Muscle layer of duodenum (tissue), 2 donors: Measurements from ENCODE around the gene CRBN.

ENCODE experiments used
- H3K27ac ChIP-seq: one replicate; pipeline ENCODE4 v1.7.0; 2013; ENCODE audit warnings: mild to moderate bottlenecking, low read length
- H3K27me3 ChIP-seq: one replicate; pipeline ENCODE4 v1.7.0; 2013; ENCODE audit warnings: low read depth, mild to moderate bottlenecking, control low read depth, low read length
- H3K36me3 ChIP-seq, 2 donors: one replicate each; pipeline ENCODE4 v1.7.0; 2013; ENCODE audit warnings: low read length in 2 of 2, control low read depth in 1 of 2, mild to moderate bottlenecking in 1 of 2; ENCODE audit not compliant: insufficient read depth in 2 of 2, control insufficient read depth in 1 of 2
- H3K4me1 ChIP-seq, 2 donors: one replicate each; pipeline ENCODE4 v1.7.0; 2013; ENCODE audit warnings: low read length in 2 of 2, mild to moderate bottlenecking in 2 of 2, control low read depth in 1 of 2, moderate library complexity in 1 of 2; ENCODE audit not compliant: insufficient read depth in 2 of 2, control insufficient read depth in 1 of 2
- H3K4me3 ChIP-seq, 2 donors: one replicate each; pipeline ENCODE4 v1.7.0; 2013; ENCODE audit warnings: low read length in 2 of 2, low read depth in 1 of 2, mild to moderate bottlenecking in 1 of 2
- H3K9me3 ChIP-seq, 2 donors: one replicate each; pipeline ENCODE4 v1.7.0; 2013; ENCODE audit warnings: low read length in 2 of 2, control low read depth in 1 of 2, mild to moderate bottlenecking in 1 of 2; ENCODE audit not compliant: control insufficient read depth in 1 of 2
- donor health status: healthy.

Gene CRBN

DNA sequence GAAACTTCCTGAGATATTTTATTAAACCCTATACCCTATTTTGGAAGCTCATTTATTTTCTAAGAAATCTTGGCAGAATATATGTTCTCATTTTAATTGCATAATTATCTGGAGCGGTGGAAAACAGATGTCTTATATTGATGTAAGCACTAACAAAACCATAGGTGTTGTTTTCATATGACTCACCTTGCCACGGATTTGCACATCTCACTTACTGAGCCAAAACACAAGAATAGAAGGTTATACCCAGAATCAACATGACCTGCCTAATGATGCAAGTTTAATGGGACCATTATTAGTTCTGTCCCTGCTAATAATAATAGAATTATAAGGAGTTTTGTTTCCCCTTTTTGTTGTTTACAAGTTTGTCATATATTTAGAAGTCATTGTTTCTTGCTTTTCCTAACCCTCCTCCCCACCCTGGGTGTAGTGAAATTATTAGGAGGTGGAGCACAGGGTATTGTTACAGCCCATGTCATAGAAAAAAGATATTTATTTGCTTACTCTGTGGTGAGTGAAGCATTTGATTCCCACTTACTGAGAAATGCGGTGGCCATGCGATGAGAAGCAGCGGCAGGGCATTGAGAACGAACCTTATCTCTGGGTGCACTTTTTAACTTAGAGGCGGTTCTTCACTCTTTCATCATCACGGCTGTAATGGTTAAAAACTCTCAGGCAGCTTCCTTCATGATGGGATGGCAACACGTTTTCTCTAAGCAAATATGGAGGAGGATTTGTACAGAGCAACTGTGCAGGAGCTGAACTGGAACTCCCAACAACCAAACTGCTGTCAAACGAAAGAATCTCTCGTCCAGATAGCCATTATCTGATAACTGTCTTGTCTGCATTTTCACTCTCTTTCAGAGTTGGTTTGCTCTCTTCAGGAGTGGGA lies 69.8 kb downstream of the CRBN start:
- Histone ChIP-seq H3K27ac (no peak overlapping the region), H3K36me3 (no peaks in the 10 kb centered on the region), H3K4me1 (no peaks in the 10 kb centered on the region), H3K9me3 (no peaks in the 10 kb centered on the region), H3K4me3 (peak overlapping the region in 1 of 2 donors; percentile 1), H3K27me3 (no peaks in the 10 kb centered on the region)

DNA sequence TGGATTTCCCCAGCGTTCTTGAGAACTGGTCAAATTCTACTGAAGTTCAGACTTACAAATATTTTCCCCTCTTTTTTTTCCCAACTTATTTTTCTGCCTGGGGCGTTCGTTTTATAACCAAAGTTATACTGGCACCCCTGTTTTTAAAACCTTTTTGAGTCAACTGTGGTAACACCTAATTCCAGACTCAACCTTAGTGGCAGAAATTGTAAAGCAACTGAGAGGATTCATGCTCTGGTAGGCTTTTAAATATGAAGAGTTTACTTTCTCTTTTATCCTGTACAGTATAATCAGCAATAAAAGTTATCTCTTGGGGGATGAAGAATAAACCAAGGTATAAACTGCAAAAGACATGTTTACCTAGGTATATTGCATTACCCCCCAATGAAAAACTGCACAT lies 71.6 kb downstream of the CRBN start:
- Histone ChIP-seq H3K36me3 (no peaks in the 10 kb centered on the region), H3K9me3 (no peaks in the 10 kb centered on the region), H3K4me1 (no peaks in the 10 kb centered on the region), H3K27me3 (no peaks in the 10 kb centered on the region), H3K4me3 (no peak overlapping the region), H3K27ac (no peak overlapping the region)

DNA sequence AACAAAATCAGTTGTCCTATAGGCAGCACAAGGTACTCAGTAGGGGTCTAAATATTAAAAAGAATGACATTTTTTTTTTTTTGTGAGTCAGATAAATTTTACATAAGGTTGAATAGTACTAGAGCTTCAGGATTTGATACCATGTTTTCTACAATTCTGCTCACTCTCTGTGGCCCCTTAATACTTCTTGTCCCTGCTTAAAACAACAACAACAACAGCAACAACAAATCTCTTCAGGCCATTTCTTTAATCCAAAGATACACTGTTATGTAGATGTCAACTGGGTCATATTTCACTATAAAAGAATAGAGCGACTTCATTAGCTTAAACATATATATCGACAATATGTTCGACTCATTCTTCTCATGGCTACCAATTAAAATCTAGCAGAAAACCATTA lies 72.3 kb downstream of the CRBN start:
- H3K36me3 ChIP-seq = no peaks in the 10 kb centered on the region
- H3K4me1 ChIP-seq = no peaks in the 10 kb centered on the region
- H3K4me3 ChIP-seq = no peak overlapping the region
- no peaks in the 10 kb centered on the region for H3K27me3 ChIP-seq
- H3K27ac ChIP-seq = no peak overlapping the region
- H3K9me3 ChIP-seq = no peaks in the 10 kb centered on the region

- Histone ChIP-seq H3K36me3 (no peaks in the 10 kb centered on the region), H3K4me3 (no peak overlapping the region), H3K27me3 (no peaks in the 10 kb centered on the region), H3K27ac (no peak overlapping the region), H3K9me3 (no peaks in the 10 kb centered on the region), H3K4me1 (no peaks in the 10 kb centered on the region)
Observed at GRCh38 chr3:3105815-3106214, 73.7 kb downstream of the CRBN start.

DNA sequence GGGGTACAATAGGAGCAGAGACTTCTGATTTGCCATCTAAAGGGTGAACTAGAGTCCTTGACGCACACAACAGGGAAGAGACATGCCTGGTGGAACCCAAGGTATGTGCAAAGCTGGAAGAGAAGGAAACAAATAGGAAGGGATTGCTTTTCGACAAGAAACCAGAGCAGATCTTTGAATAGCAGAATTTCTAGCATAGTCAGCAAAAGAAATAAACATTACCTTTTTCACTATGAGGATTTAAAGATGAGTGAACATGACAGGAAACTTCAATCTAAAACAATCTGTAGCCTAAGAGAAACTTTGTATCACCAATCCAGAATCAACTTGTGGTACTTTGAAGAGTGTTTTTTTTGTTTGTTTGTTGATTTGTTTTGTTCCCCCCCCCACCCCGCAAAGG lies 74.2 kb downstream of the CRBN start:
- Histone ChIP-seq H3K4me3 (no peak overlapping the region), H3K27me3 (no peaks in the 10 kb centered on the region), H3K9me3 (no peaks in the 10 kb centered on the region), H3K4me1 (no peaks in the 10 kb centered on the region), H3K36me3 (no peaks in the 10 kb centered on the region), H3K27ac (no peak overlapping the region)

DNA sequence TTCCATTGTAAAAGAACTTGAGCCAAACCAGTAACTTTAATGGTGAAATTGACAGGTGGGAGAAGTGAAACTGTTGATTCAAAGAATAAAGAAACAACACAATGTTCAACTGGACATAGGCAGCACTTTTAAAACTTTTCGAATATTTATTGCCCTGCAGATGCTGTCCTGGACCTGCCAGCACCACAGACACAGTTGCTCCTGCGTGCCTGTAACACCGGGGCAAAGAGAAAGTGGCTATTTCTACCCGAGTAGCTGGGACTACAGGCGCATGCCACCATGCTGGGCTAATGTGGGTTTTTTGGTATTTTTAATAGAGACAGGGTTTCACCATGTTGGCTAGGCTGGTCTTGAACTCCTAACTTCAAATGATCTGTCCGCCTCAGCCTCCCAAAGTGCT lies 76.7 kb downstream of the CRBN start:
- no peak overlapping the region for H3K27ac ChIP-seq
- H3K9me3 ChIP-seq = no peaks in the 10 kb centered on the region
- H3K36me3 ChIP-seq = no peaks in the 10 kb centered on the region
- H3K27me3 ChIP-seq = no peaks in the 10 kb centered on the region
- no peaks in the 10 kb centered on the region for H3K4me1 ChIP-seq
- H3K4me3 ChIP-seq = no peak overlapping the region

DNA sequence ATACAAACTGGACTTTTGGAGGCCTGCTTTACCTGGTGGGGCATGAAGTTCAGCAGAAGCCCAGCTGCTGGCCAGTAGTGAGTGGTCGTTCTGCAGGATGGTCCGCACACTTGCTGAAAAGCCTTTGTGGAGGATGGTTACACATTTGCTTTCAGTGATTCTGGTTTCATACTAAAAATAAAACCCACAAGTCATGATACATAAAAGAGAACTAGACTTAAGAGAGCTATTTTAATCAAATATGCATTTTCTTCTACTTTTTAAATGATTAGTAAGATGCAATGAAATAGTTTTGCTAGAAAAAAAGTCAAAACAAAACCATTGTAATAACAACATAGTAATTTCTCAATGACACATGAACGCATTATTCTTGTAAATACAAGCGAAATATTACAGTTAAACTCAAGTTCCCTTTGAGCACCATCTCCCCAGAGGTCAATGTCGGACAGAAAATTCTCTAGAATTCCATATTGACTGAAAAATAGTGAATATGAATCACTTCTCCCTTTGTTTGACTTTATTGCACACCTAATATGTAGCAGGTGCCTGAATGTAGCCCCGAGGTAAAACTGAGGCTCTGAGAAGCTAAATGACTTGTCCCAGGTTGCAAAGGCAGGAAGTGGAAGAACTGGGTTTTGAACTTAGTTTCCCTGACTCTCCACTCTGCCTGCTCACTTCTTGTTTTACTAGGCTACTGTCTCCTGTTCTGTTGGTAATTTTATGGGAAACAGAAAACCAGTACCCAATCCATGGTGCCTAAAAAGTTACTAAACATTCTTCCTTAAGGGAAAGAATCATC lies 77.6 kb downstream of the CRBN start:
- H3K4me1 ChIP-seq = no peaks in the 10 kb centered on the region
- H3K27me3 ChIP-seq = no peaks in the 10 kb centered on the region
- H3K27ac ChIP-seq = no peak overlapping the region
- no peaks in the 10 kb centered on the region for H3K36me3 ChIP-seq
- H3K4me3 ChIP-seq = no peak overlapping the region
- no peaks in the 10 kb centered on the region for H3K9me3 ChIP-seq
